ENCODE measurements around the gene UBE2J2.

- TF ChIP-seq CHD2 (IDR thresholded peaks at IDR 0.05; ENCODE audit: low read length, partially characterized antibody) (no peak), RXRA (IDR thresholded peaks at IDR 0.05; ENCODE audit: borderline replicate concordance, low read depth) (no peak), NFIC (IDR thresholded peaks at IDR 0.05; ENCODE audit: borderline replicate concordance) (no peak), TAF1 (IDR thresholded peaks at IDR 0.05; ENCODE audit: borderline replicate concordance, low read depth, low read length) (no peak), CTCF (IDR thresholded peaks at IDR 0.05) (no peak), EZH2phosphoT487 (IDR thresholded peaks at IDR 0.05; ENCODE audit: borderline replicate concordance, low read depth) (no peak), RFX5 (IDR thresholded peaks at IDR 0.05; ENCODE audit: low read length) (no peak), MAX (IDR thresholded peaks at IDR 0.05; ENCODE audit: low read depth) (no peak), TCF12 (IDR thresholded peaks at IDR 0.05) (no peak), RAD21 (IDR thresholded peaks at IDR 0.05; ENCODE audit: low read length) (no peak), EP300 (IDR thresholded peaks at IDR 0.05; ENCODE audit: borderline replicate concordance in 1 of 2, low read depth in 1 of 2, low read length in 1 of 2) (no peak), POLR2AphosphoS5 (IDR thresholded peaks at IDR 0.05; ENCODE audit: low read depth, low read length) (no peak), JUND (IDR thresholded peaks at IDR 0.05) (no peak), SIN3A (IDR thresholded peaks at IDR 0.05; ENCODE audit: borderline replicate concordance, low read depth, low read length) (no peak)
Measured at GRCh38 chr1:1279028-1279427, 5.4 kb upstream of the UBE2J2 start.

Data from SK-N-SH (cell line).